Uterus (tissue), 4 donors: ENCODE data around the gene METTL2B. TPM values are rescaled to one million over a fixed set of nuclear protein-coding genes. Genes with fewer than 3 reads are reported as not detected.
"Not testable (repeated sequence)": the region's sequence is repeated elsewhere in the genome, so short reads cannot be mapped to it uniquely, and the experiment has no call there.

ENCODE experiments used
- DNase-seq, 2 donors: peaks; one replicate each; pipeline ENCODE4 v3.0.0-alpha.2; 2019 to 2020
- H3K27ac ChIP-seq, 2 donors: fragments of 200-600 bp; sonication (generic); 1 replicate in 1 of 2; 2 replicates in 1 of 2; pipeline ENCODE4 v1.5.1; 2016 to 2018
- H3K27me3 ChIP-seq, 2 donors: fragments of 200-600 bp; sonication (generic); one replicate each; pipeline ENCODE4 v1.5.1; 2018 to 2019; ENCODE audit warnings: control low read depth in 1 of 2
- H3K36me3 ChIP-seq, 2 donors: fragments of 200-600 bp; sonication (generic); one replicate each; pipeline ENCODE4 v1.5.1; 2019; ENCODE audit warnings: control low read depth in 1 of 2
- H3K4me1 ChIP-seq, 2 donors: fragments of 200-600 bp; sonication (generic); one replicate each; pipeline ENCODE4 v1.5.1; 2018 to 2019; ENCODE audit warnings: control low read depth in 1 of 2
- H3K4me3 ChIP-seq, 2 donors: fragments of 200-600 bp; sonication (generic); 1 replicate in 1 of 2; 2 replicates in 1 of 2; pipeline ENCODE4 v1.5.1; 2018 to 2019; ENCODE audit warnings: mild to moderate bottlenecking in 1 of 2
- H3K9me3 ChIP-seq, 2 donors: fragments of 200-600 bp; sonication (generic); one replicate each; pipeline ENCODE4 v1.5.1; 2019; ENCODE audit warnings: control low read depth in 1 of 2
- CTCF ChIP-seq, 4 experiments: fragments of 200-600 bp in 2 of 4; fragments of 450-650 bp in 2 of 4; sonication (generic) in 2 of 4; IDR thresholded peaks; one replicate each; pipeline ENCODE4 v1.5.1; 2016 to 2019; ENCODE audit warnings: antibody characterized with exemption in 4 of 4, mild to moderate bottlenecking in 2 of 4, moderate library complexity in 1 of 4
- POLR2A ChIP-seq, 2 donors: fragments of 450-650 bp; IDR thresholded peaks; one replicate each; pipeline ENCODE4 v1.6.1; 2016; ENCODE audit warnings: antibody characterized with exemption in 2 of 2, mild to moderate bottlenecking in 1 of 2, moderate library complexity in 1 of 2
- intact Hi-C: fragments of 100-400 bp; cut with DNase I; formaldehyde crosslinking; loops from one replicate; pipeline ENCODE4 v1.15.1; 2023; ENCODE audit warnings: low total_unique reads
- total RNA-seq, 4 donors: library from RNA; depleted of rRNA in 3 of 4; stranded (reverse); fragments of >200 nt in 3 of 4; gene quantifications; one replicate each; pipeline versions ENCODE4 v1.1.0 to v1.2.4, GENCODE V29; 2014 to 2023
- donor health status: DM: yes; HTN: yes; CAD: no.

The METTL2B gene
- total RNA-seq, 4 donors from 2014 or later: 15.0 to 45.7 (median 26.5) TPM

GRCh38 chr7:128455543-128456254 is 20.8 kb upstream of the METTL2B start, which contains the start of gene HILPDA:
HILPDA (plus strand) TSS chr7:128455878; CDS start chr7:128457269, 1,391 bp downstream.
- intact Hi-C loops: no loop called here
- peaks cover 0 to 6% of the 10 kb centered on the region in 2 donors for H3K4me1 ChIP-seq
- no peaks in the 10 kb centered on the region for H3K9me3 ChIP-seq
- TF ChIP-seq CTCF (IDR thresholded peaks at IDR 0.05) (peak in 1 of 4 experiments; percentile 5), POLR2A (IDR thresholded peaks at IDR 0.05) (peak; percentile 68 to 78)
- no peaks in the 10 kb centered on the region for H3K27me3 ChIP-seq
- peak within 1 kb of the TSS; percentile 63 to 66 for H3K4me3 ChIP-seq
- peak; percentile 93 to 94 for DNase-seq
- no peaks in the 10 kb centered on the region for H3K36me3 ChIP-seq
- peak within 1 kb of the TSS; percentile 84 to 90 for H3K27ac ChIP-seq

GRCh38 chr7:128456255-128456725 is 20.3 kb upstream of the METTL2B start:
- Histone ChIP-seq H3K36me3 (no peaks in the 10 kb centered on the region), H3K4me3 (peak overlapping the region; percentile 63 to 66), H3K27me3 (no peaks in the 10 kb centered on the region), H3K9me3 (no peaks in the 10 kb centered on the region), H3K27ac (peak overlapping the region; percentile 84 to 90), H3K4me1 (peaks cover 0 to 6% of the 10 kb centered on the region in 2 donors)
- TF ChIP-seq POLR2A (IDR thresholded peaks at IDR 0.05) (no peak), CTCF (IDR thresholded peaks at IDR 0.05) (no peak)
- intact Hi-C loops: no loop called here
- no peak for DNase-seq

GRCh38 chr7:128457385-128457784 is 19.2 kb upstream of the METTL2B start:
- DNase-seq, H3K4me3 ChIP-seq, H3K9me3 ChIP-seq, intact Hi-C loops, H3K36me3 ChIP-seq, H3K27ac ChIP-seq, H3K27me3 ChIP-seq, H3K4me1 ChIP-seq: not testable (repeated sequence)

GRCh38 chr7:128458956-128459355 is 17.6 kb upstream of the METTL2B start:
- no peak overlapping the region for H3K4me3 ChIP-seq
- H3K9me3 ChIP-seq: no peaks in the 10 kb centered on the region
- peaks cover 0 to 6% of the 10 kb centered on the region in 2 donors for H3K4me1 ChIP-seq
- no peak overlapping the region for H3K27ac ChIP-seq
- no peaks in the 10 kb centered on the region for H3K36me3 ChIP-seq
- no peak for DNase-seq
- no peaks in the 10 kb centered on the region for H3K27me3 ChIP-seq
- TF ChIP-seq POLR2A (IDR thresholded peaks at IDR 0.05) (no peak), CTCF (IDR thresholded peaks at IDR 0.05) (no peak)
- intact Hi-C loops: no loop called here

- Histone ChIP-seq H3K27me3 (no peaks in the 10 kb centered on the region), H3K9me3 (no peaks in the 10 kb centered on the region), H3K36me3 (no peaks in the 10 kb centered on the region), H3K4me3 (no peak overlapping the region), H3K4me1 (peaks cover 0 to 6% of the 10 kb centered on the region in 2 donors), H3K27ac (no peak overlapping the region)
- peak; percentile 60 to 65 for DNase-seq
- peak; percentile 67 to 83 (median 73) for TF ChIP-seq CTCF (IDR thresholded peaks at IDR 0.05)
- TF ChIP-seq POLR2A (IDR thresholded peaks at IDR 0.05): no peak
- intact Hi-C loops: no loop called here
Measured at GRCh38 chr7:128459394-128459878, 17.1 kb upstream of the METTL2B start.
